CD4-positive, alpha-beta T cell treated with Interleukin-6 for 4 hours (primary cell): Measurements from ENCODE around the gene HTR3D.
"Not testable (repeated sequence)": the region's sequence is repeated elsewhere in the genome, so short reads cannot be mapped to it uniquely, and the experiment has no call there.

ENCODE experiments used
- DNase-seq: peaks from one replicate; pipeline ENCODE4 v3.0.0-alpha.2; 2020; ENCODE audit warnings: mixed read lengths

The HTR3D gene

DNA sequence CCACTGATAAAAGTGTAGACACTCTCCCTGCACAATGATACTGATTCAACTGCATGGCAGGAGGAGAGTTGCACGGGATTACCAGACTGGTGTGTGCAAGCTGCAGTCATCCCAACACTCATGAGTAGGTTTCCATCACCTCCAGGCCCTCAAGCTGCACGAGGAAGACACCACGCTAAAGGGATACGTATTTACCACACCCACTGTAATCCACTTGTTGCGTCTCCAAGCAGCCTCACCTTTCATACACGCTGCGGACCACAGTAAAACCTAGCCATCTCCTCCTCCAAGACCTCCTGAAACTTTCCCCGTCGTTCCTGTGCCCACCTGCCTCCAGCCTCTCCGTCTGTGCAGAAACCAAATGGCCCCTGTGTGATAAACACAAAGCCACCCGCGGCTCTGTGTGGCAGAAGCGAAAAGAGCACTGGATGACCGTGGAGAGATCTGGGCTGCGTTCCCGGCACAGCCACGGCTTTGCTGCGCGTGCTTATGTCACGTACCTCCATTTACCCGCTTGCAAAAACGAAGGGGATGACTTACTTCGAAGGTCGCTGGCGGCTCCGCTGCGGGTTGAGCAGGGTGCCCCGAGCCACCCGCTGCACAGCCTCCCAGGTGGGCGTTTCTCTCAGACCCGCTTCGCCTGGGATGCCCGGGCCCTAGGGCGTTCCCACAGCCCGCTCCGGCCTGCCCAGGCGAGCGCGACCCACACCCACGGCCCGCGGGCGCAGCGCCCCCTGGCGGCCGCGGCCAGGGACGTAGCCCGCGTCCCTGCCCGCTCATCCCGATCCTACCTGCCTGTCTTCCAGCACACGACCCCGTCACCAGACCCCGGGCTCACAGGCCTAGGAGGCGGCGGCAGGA is 14.5 kb upstream of the HTR3D start:
- DNase-seq: peak; percentile 54

DNA sequence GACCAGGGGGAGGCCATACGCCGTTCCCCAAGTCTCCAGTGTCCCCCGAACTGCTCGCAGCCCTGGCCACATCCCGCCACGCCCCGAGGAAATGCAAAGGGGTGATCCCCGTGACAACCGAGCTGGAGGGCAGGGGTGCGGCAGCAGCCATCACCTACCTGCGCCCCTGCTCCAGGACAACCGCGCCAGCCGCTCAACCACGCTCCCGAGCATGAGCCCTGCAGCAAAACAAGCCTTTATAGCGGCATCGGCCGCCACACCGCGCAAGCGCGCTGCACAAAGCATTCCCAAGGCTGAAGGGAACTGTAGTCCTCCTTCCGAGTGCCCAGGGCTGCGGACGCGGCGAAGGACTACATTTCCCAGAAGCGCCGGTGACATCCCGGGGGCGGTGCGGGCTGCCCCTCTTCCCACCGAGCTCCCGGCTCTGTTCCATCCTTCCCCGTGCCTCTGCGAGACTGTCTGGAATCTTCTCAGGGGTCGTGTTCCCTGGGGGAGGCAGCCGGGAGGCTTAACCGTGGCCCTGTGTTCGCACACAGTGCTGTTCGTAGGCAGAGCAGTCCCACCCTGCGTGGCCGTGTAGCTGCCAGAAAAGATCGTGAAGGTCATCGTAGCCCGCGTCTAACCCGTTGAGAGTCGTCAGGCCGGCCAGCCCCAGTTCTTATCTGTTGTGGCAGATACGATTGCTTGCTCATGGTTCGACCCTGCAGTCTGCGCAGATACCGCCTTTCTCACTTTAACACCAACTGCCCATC is 13.7 kb upstream of the HTR3D start, which contains the start of gene ABCC5:
ABCC5 (minus strand) TSS at position 213 of the 752 bp plus-strand sequence. CDS start 3,492 bp downstream, outside the sequence.
- peak; percentile 89 for DNase-seq

DNA sequence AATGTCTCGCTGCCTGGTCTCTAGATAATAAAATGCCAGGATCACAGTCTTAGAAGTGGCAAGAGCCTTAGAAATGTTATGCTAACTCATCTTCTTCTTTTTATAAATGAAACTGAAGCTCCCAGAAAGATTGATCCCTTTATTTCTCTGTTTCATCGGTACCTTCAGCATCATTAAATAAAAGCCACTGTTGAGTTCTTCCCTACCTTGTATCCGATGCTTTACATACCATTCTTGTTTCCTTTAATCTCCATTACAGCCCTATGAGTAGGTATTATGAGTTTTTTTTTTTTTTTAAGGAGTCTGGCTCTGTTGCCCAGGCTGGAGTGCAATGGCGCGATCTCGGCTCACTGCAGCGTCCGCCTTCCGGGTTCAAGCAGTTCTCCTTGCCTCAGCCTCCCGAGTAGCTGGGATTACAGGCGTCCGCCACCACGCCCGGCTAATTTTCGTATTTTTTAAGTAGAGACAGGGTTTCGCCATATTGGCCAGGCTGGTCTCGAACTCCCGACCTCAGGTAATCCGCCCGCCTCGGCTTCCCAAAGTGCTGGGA is 13.0 kb upstream of the HTR3D start:
- no peak for DNase-seq

DNA sequence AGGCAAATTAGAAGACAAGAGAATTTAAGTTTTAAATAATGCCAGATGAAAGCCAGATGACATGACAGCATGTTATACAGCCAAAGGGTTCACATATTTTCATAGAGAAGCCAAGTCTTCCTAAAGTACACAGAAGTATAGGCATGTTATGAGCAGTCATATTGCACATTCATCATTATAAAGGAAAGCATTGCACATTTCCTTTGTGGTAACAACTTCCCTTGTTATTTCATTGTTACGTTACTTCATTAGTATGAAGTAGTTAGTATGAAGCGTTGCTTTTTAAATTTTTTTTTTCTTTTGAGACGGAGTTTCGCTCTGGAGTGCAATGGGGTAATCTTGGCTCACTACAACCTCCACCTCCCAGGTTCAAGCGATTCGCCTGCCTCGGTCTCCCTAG is 9.2 kb upstream of the HTR3D start:
- no peak for DNase-seq

DNA sequence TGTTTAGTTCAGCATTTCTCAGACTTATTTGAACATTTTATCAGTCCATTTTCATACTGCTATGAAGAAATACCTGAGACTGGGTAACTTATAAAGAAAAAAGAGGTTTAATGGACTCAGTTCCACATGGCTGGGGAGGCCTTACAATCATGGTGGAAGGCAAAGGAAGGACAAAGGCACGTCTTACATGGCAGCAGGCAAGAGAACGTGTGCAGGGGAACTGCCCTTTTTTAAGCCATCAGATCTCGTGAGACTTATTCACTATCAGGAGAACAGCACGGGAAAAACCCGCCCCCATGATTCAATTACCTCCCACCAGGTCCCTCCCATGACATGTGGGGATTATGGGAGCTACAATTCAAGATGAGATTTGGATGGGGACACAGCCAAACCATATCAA is 6.3 kb upstream of the HTR3D start:
- DNase-seq: not testable (repeated sequence)

DNA sequence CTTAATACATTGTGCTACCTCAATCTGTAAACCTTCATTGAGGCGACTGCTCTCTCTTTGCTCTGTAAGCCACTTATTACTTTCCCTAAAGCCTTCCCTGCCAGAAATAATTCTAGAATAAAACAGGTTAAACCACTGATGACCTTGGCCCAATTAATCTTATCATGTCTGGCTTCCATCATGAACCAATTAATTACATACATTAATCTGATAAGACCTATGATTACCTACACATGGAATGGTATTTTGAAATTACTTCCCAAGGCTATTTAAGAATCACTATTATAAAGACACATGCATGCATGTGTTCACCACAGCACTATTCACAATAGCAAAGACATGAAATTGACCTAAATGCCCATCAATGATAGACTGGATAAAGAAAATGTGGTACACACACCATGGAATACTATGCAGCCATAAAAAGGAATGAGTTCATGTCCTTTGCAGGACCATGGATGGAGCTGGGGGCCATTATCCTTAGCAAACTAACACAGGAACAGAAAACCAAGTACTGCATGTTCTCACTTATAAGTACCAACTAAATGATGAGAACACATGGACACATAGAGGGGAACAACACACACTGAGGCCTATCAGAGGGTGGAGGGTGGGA is 3.2 kb upstream of the HTR3D start:
- not testable (repeated sequence) for DNase-seq

DNA sequence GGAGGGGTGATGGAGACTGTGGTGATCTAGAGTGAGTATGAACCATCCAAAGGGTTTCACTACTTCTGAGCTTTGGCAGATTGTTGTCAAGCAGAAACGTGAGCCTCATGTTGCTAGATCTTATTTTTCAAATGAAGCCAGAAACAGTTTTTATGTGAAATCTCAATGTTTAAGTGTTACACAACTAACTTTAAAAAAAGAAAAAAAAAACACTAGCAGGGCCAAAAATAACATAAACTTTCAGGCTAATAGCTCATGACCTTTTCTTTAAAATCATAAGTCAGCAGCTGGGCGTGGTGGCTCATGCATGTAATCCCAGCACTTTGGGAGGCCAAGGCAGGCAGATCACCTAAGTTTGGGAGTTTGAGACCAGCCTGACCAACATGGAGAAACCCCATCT is 2.1 kb upstream of the HTR3D start:
- no peak for DNase-seq

DNA sequence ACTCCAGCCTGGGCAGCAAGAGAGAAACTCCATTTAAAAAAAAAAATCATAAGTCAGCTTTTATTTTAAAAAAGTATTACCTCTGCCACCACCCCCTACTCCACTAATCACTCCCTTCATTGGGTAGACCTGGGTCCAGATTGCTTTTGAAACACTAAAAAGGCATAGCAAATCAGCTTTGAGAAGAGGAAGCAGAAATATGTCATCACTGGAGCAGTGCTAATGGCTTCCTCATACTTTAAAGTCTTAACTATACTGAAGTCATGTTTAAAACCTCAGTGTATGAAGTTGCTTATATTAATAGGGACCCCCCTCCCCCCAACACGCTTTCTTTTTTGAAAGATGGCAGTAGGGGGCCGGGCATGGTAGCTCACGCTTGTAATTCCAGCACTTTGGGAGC is 1.0 kb upstream of the HTR3D start:
- DNase-seq: no peak

DNA sequence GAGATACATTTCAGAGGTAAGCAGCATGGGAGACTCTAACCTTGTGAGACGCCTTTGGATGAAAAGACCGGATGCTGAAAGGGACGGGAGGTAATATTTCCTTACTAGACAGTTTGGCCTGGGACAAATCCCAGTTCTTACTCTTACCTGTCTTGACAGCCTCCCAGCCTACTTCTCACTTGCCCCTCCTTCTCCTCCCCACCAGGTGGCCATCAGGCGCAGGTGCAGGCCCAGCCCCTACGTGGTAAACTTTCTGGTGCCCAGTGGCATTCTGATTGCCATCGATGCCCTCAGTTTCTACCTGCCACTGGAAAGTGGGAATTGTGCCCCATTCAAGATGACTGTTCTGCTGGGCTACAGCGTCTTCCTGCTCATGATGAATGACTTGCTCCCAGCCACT is 6.3 kb downstream of the HTR3D start:
- DNase-seq: no peak

DNA sequence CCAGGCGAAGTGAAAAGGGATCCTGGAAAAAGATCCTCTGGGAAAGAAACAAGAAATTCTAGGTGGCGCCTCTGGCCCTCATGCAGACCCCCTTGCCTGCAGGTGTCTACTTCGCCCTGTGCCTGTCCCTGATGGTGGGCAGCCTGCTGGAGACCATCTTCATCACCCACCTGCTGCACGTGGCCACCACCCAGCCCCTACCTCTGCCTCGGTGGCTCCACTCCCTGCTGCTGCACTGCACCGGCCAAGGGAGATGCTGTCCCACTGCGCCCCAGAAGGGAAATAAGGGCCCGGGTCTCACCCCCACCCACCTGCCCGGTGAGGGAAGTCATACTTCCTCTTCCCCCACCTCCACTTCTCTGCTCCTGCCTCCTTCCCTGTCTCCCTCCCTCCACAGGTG is 6.8 kb downstream of the HTR3D start:
- DNase-seq: not testable (repeated sequence)

DNA sequence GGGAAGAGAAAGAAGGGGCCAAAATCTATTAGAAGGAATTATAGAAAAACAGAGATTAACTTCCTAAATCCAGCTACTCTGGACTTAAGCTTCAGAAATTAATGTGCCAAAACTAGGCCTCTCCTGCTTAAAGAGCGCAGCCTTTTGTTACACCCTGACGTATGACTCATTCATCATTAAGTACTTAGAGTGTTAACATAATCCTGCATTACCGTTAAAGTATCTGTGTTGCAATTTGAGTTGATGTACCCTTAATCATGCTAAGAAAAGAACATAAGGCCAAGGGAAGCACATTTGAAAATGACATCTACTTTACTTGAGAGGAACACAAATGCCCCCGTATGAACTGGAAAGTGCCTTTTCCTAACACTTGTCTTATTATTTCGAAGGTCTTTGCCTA is 7.9 kb downstream of the HTR3D start:
- DNase-seq: no peak

DNA sequence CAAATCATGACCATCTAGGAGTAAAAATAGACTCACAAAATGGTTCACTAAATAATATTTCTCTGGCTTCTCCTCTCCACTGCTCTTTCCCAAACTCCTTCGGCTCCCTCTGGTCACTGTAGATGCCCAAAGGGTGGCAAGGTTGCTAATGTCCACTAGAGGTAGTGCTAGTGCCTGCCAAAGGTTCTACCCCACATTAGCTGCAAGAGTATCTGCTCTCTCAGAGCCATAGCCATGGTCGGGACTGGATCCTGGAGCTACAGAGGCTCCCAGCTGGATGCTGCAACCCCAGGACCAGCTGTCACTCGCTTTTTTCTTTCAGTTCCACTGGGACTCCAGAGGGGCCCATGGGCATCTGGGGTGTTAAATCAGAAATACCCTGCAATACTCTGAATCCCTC is 8.5 kb downstream of the HTR3D start:
- no peak for DNase-seq

DNA sequence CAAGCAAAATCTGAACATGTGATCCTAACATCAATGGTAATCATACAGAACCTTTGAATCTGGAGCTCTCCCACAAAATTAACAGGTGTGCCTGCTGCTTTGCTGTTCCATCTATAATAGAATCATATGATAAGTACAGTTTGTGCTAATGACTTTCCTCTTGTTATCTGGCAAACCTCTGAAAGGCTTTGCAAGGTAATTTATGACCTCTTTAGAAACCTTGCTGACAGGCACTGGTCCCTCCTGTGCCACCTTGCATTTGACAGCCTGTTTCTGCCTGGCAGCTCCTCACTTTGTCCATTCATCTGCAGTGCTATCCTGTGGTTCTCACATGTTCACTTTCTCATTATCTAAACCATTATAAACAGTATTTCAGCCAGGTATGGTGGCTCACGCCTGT is 11.1 kb downstream of the HTR3D start:
- no peak for DNase-seq

DNA sequence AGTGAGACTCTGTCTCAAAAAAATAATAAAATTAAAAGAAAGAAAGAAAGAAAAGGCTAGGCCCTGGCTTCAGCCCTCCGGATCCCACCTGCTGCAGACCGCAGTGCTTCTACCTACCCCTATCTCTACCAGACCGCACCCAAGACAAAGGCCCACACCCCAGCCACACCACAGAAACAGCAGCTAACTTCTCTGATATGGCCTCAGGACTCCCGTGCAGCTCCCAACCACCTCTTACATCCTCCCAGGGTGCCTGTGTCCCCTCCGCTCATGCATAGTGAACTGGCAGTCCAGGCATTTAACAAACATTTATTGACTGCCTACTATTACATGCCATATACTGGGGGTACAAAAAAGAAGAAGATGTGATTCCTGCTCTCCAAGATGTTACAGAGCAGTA is 14.5 kb downstream of the HTR3D start:
- no peak for DNase-seq

DNA sequence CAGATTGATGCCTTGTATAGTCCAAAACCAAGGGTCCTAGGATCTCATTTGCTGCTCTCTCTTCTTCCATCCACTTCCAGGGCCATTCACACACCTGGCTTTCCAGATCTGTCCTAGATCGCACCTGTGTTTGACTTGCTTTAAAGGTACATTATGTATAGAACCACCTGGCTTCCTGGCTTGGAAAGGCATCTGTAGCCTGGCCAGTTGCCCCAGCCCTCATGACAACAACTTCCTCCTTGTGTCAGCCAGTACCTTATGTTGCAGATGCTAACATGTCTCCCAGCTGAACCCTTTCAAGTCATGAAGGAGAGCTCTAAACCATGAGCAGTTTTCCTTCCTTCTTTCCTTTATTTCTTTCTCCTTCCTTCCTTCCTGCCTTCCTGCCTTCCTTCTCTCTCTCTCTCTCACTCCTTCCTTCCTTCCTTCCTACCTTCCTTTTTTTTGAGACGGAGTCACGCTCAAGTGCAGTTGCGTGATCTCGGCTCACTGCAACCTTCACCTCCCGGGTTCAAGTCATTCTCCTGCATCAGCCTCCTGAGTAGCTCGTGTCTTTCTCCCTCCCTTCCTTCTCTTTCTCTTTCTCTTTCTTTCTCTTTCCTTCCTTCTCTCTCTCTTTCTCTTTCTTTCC is 18.8 kb downstream of the HTR3D start:
- DNase-seq: no peak

DNA sequence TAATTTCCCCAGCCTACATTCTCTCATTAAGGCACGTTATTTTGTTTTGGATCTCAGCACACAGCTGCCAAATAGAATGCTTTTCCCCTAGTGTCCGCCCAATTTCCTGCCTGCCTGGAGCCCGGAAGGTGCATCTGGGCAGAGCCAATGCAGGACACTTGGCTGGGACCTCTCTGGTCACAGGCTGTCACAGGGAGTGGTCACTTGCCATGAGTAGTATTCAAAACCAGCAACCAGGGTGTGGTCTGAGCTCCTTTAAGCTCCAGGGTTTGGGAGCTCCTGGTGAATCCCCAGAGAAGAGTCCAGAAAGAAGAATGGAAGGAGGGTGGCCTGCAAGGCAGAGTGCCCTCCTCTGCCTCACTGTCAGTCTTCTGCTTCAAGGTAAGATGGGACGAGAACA is 21.2 kb downstream of the HTR3D start, which contains the start of gene HTR3C:
HTR3C (plus strand) TSS at position 281 of the 400 bp plus-strand sequence; CDS start at position 315, 34 bp downstream.
- no peak for DNase-seq

DNA sequence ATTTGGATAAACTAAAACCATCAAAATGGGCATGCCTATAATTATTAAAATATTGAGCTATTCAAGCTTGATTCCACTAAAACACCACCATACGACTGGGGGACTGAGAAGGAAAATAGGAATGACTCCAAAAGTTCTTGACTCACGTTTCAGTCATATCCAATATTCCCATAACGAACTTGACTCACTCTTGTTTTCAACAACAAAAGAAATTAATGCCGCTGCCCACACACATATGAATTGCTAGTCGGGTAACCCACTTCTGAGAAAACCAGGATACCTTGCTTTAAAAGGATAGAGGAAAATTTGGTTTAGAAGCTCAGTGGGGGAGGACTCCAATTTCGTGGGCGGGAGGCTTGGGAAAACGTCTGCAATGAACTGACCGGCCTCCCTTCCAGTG is 26.5 kb downstream of the HTR3D start:
- DNase-seq: no peak

DNA sequence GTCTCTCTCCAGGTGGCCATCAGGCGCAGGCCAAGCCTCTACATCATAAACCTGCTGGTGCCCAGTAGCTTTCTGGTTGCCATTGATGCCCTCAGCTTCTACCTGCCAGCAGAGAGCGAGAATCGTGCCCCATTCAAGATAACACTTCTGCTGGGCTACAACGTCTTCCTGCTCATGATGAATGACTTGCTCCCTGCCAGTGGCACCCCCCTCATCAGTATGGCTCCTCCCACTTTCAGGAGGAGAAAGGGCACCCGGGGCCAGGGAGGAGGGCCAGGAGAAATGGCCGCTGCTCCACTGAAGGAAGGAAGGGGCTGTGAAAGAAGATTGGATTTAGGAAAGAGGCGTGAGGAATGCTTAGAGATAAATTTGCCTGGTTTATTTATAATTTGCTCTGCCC is 27.9 kb downstream of the HTR3D start:
- no peak for DNase-seq

DNA sequence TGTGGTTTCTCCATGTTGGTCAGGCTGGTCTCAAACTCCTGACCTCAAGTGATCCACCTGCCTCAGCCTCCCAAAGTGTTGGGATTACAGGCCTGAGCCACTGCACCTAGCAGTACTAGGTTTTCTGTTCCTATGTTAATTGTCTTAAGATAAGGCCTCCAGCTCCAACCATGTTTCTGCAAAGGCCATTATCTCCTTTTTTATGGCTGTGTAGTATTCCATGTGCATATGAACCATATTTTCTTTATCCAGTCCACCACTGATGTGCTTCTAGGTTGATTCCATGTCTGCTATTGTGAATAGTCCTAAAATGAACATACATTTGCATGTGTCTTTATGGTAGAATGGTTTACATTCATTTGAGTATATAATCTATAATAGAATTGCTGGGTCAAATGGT is 31.1 kb downstream of the HTR3D start:
- DNase-seq: no peak

DNA sequence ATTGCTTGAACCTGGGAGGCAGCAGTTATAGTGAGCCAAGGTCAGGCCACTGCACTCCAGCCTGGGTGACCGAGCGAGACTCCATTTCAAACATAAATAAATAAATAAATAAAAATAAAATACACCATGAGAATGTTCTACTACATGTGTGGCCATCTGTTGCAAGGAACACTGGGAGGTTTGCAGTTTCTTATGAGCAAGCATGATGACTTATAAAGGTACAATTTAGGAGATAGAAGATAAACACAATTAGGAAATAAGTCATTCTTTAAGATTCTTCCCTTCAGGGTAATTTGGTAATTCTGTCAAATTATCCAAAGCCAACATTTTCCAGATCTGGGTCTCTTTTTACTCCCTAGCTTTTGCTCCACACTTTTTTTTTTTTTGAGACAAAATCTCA is 34.7 kb downstream of the HTR3D start:
- DNase-seq: no peak

DNA sequence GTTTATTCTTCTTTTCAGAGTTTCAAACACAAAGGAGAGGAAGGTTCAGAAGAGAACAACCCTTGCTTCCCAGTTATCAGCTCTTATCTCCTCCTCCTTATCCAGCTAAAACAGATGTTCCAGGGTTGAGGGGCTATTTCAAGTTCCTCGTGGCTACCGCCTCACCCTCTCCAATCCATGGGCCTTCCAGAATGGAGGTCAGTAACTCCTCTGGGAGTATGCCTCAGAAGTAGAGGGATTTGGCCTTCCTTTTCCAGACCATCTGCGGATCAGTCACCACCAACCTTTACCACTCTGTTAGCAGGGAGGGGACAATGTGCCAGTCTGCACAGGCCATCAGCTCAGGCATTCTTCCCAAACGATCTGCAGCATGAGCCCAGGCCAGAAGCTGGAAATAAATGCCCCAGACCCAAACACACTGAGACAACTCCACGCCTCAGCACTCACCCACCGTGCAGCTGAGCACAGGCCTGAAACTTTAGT is 36.1 kb downstream of the HTR3D start:
- no peak for DNase-seq

DNA sequence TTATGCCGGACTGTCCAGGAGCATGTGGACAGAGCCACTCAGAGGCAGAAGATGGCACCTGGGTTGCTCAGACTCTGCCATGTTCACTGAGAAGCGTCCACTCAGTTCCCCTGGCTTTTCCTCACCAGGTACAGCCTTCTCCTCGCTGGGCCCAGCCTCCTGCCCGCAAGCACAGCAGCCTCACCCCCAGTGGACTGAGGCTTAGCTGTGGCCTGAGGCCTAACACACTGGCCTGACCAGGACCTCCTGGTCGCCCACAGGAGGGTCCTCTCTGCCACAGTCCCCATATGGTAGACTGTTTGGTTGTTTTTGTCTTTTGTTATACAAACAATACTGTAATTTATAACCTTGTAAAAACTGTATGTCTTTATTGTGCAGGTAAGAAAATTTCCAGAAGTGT is 36.8 kb downstream of the HTR3D start:
- DNase-seq: no peak

DNA sequence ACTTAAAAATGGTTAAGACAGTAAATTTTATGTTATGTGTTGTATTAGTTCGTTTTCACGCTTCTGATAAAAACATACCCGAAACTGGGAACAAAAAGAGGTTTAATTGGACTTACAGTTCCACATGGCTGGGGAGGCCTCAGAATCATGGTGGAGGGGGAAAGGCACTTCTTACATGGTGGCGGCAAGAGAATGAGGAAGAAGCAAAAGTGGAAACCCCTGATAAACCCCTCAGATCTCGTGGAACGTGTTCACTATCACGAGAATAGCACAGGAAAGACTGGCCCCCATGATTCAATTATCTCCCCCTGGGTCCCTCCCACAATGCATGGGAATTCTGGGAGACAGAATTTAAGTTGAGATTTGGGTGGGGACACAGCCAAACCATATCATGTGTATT is 39.6 kb downstream of the HTR3D start:
- not testable (repeated sequence) for DNase-seq
